GM19240 (cell line): ENCODE results near the gene EFCAB7.

Experiments
- DNase-seq: peaks from one replicate; pipeline ENCODE4 v3.0.0; 2011; ENCODE audit warnings: low spot score; ENCODE audit not compliant: insufficient read length

EFCAB7 gene, protein sequence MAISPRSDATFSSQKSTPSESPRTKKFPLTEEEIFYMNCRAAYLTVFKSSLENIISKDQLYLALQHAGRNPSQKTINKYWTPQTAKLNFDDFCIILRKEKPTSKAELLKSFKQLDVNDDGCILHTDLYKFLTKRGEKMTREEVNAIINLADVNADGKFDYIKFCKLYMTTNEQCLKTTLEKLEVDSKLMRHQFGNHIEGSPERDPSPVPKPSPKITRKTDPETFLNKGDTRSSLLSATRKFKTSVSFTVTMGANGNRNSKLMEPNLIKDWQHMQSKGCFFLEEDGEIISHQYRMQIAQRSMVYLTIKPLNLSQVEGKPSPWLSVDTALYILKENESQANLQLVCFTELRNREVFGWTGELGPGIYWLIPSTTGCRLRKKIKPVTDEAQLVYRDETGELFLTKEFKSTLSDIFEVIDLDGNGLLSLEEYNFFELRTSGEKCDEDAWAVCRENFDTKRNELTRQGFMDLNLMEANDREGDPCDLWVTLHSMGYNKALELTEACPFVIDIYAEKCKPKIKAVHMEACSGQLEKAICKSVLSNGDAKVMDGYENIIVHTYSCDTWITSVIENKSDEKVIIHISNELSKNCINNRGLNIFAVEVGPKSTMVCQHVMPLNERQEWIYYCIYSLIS

DNA sequence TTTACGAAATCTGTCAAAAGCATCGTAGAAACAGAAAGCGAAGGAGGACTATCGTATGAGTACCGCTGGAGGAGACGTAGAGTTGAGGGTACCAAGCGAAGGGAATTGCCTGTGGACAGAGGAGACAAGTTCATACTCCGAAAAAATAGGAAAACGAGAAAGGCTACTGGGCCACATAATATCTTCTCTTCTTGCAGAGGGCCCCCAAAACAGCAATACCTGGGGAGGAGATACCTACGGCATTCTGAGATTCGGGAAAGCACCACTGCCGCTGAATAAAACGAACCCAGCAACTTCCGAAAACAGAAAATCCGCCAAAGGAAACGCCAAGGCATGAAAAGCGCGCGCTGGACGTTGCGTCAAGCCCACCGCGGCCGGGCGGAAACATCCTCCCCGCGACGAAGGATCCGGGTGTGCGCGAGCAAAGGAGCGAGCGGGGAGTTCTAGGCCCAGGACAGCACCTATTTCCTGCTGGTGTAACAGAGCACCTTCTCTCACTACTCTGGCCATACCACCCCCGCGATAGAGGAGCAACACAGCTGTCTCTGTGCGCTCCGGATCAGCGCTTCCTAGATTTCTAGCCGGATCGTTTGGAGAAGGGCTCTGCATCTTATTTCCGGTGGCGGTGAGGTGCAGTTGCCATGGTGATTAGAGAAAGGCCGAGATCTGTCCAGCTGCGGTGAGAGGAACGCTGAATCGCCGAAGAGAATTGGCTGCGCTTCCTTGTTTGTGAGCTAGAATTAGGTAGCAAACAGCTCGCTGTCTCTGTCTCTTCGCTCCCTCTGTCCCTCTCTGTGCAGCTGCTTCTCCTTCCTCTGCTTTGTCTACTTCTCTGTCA is at the start of gene EFCAB7, which contains the start of gene ITGB3BP:
TSS of gene EFCAB7 (plus strand) at position 635 of the 838 bp plus-strand sequence. CDS start 2,048 bp downstream, outside the sequence.
TSS of gene ITGB3BP (minus strand) at position 335 of the 838 bp plus-strand sequence. CDS start at position 243, 92 bp downstream.
- DNase-seq = peak; percentile 41

DNA sequence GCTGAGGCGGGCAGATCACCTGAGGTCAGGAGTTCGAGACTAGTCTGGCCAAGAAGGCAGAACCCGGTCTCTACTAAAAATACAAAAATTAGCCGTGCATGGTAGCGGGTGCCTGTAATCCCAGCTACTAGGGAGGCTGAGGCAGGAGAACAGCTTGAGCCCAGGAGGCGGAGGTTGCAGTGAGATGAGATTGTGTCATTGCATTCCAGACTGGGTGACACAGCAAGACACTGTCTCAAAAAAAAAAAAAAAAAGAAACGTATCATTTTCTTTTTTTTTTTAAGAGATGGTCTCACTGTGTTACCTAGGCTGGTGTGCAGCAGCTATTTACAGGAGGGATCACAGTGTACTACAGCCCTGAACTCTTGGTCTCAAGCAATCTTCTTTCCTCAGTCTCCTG is 47.6 kb upstream of the EFCAB7 start:
- DNase-seq = no peak

DNA sequence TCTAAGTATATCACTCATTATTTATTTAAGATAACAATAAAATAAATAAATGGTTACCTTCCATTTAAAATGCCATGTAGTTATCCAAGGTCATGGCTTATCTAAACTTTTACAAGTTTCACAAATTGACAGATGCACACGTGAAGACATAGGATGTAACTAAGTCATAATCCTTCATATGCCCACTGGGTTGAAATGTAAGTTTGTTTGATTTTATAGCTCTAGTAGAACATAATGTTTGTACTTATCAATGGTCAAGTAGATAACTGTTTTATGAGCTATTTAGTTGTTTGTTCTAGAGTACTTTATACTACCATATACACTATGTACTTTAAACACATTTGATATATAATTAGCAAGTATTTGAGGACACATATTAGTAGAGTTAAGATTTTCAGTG is 43.3 kb upstream of the EFCAB7 start:
- DNase-seq = no peak

DNA sequence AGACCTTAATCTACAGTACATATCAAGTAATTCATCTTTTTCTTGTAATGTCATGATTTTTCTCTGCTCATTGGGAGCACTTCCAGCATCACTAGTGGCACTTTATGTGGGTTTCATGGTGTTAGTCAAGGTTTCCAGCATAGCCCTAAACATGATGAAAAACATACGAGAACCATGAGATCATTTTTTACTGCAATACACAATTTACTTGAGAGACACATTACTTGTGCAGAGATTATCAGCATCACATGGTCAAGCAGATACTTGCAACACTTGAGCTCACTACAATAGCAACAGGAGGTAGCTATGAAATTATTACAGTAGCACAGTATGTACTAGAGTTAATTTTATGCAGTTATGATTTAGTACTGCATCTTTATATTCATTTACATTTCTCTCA is 36.7 kb upstream of the EFCAB7 start:
- DNase-seq = no peak

DNA sequence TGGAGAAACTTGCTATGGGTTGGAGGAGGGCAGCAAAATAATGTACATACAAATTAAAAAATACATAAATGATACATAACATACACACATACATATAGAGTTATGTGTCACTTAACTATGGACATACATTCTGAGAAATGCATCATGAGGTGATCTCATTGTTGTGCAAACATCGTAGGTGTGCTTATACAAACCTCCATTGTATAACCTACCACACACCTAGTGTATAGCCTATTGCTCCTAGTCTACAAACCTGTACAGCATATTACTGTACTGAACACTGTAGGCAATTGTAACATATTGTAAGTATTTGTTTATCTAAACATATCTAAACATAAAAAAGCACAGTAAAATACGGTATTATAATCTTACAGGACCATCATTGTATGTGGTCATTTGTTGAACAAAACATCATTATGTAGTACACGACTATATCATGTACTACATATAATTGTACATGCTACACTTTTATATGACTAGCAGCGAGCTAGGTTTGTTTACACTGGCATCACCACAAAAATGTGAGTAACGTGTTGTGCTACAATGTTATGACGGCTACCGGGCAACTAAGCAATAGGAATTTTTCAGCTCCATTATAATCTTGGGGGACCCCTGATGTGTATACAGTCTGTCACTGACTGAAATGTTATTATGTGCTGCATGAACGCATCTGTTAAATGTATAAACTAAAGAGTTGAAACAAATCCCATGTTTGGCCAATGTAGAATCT is 35.8 kb upstream of the EFCAB7 start:
- no peak for DNase-seq

DNA sequence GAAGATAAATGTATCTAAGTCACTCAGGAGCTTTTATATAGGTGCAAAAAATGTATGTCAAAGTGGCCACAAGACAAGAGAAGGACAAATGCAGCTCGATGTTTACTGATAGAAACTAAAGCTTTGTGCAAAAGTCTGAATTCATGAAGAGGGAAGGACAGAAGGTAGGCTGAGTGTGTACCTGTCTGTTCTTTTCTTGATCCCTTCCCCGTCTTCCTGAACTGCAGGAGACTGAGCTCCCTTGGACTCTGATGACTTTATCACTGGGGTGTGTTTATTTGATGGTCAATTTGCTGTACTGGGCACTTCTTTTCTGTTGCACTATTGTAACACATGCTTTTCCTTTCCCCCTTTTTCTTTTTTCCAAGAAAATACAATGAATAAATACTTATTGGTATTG is 25.7 kb upstream of the EFCAB7 start:
- no peak for DNase-seq

DNA sequence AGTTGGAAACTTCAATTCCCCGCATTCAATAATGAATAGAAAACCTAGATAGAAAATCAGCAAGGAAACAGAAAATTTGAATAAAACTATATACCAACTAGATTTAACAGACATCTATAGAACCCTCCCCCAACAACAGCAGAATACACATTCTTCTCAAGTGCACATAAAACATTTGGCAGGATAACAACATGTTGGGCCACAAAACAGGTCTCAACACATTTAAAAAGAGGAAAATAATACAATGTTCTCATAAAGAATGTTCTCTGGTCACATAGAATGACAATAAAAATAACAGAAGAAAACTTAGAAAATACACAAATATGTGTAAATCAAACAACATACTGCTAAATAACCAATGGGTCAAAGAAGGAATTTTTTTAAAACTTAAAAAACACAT is 25.2 kb upstream of the EFCAB7 start:
- DNase-seq = no peak

DNA sequence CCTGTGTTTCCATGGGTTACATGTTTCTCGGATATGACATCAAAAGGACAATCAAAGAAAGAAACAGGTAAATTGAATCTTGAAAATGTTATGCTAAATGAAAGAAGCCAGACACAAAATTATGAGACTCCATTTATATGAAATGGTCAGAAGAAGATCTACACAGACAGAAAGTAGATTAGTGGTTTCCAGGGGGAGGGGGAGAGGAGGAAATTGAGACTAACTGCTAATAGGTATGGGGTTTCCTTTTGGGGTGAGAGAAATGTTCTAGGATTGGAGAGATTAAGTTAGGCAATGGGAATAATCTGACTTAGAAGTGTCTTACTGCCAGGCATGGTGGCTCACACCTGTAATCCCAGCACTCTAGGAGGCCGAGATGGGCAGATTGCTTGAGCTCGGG is 22.1 kb upstream of the EFCAB7 start:
- no peak for DNase-seq

DNA sequence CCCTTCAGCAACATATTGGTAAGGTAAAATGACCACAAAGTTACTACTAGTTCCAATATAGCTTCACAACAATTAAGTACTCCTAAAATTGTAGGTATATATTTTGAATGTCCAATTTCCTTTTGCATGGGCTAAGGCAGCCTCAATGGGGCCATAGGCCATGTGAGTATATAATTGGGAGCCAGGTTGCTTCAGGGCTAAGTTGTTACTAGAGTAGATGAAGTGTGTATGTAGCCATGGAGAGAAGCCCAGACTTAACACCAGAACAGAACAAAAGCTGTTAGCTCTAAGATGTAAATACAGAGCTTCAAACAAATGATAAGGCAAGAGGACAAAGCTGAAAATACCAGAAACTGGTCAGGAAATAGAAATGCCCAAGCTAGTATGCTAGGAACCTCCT is 16.5 kb upstream of the EFCAB7 start:
- DNase-seq = no peak

DNA sequence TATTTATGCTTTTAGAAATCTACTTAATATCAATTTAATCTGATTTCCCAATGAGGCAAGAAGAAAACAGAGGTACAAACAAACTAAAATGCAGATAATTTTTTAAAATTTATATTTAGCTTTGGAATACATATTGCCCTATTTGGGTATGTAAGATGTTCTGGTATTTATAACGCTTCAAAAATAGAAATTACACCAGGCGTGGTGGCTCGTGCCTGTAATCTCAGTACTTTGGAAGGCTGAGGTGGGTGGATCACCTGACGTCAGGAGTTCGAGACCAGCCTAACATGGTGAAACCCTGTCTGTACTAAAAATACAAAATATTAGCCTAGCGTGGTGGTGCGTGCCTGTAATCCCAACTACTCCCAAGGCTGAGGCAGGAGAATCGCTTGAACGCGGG is 13.6 kb upstream of the EFCAB7 start:
- no peak for DNase-seq

DNA sequence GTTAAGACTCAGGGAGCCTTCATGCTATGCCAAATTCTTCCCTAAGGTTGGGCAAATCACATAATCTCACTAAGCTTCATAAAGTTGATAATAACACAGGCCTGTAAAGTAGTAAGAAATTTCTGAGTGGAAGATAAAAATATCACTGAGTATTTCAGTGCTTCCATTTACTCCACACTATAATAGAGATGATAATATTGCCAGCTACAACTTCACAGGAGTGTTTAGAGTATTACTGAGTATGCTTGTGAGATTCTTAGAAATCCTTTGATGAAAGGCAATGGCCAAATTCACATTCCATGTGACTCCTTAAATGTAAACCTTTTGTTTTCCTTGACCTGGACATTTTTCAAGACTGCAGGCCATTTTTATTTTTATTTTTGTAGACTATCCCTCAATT is 10.7 kb upstream of the EFCAB7 start:
- no peak for DNase-seq

DNA sequence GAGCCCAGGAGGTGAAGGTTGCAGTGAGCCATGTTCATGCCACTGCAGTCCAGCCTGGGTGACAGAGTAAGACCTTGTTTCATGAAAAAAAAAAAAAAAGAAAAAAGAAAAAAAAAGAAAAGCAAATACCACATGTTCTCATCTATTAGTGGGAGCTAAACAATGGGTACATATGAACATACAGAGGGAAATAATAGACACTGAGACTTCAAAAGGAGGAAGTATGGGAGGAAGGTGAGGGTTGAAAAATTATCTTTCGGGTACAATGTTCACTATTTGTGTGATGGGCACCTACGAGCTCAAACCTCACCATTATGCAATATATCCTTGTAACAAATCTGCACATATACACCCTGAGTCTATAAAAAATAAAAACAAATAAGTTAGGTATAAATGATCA is 6.7 kb upstream of the EFCAB7 start:
- DNase-seq = no peak

DNA sequence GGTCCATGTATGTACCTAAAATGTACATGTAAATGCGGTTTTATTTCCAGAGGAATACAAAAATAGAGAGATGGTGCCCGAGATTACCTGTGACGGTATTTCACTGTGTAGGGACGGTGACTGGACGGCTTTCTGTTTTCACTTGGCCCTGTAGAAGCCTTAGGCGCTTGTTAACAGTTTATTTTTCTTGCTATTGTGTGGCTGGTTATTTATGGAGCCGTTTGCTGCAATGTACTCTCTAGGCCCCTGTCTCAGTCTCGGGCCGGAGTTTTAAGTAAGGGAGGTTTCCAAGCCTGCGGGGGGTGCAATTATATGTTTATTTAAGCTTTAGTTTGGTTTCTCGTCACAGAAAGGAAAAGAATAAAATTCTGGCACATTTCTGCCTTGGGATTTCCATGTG is 413 bp downstream of the EFCAB7 start:
- no peak for DNase-seq

DNA sequence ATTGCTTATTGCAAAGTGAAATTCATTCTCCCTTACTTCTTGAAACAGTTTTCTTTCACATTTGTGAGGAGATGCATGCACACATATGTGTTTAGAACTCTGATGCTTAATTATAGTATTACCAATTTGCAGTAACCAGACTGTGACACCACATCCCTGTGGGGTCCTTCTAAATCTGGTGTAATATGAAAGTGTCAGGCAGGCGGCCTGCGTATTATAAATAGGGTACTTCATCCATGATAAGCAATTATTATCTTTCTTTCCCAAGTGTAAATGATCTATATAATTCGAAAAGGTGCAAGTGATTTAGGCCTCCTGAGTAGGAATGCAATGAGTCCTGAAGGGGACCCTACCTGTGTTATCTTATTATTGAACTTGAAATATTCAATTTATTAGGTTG is 876 bp downstream of the EFCAB7 start:
- no peak for DNase-seq

DNA sequence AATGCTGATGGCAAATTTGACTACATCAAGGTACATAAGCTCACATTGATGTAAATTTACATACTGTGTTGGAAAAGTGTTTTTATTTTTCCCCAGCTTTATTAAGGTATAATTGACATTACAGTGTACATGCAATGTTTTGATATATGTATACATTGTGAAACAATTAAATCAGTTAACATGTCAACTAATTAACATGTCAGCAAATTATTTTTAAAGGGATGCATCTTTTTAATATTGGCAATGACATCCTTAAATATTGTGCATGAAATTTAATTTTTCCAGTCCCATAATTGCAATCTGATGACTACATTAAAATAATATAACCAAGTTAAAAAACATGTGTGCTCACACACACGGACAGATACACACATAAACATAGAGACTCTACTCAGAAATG is 9.4 kb downstream of the EFCAB7 start:
- no peak for DNase-seq

DNA sequence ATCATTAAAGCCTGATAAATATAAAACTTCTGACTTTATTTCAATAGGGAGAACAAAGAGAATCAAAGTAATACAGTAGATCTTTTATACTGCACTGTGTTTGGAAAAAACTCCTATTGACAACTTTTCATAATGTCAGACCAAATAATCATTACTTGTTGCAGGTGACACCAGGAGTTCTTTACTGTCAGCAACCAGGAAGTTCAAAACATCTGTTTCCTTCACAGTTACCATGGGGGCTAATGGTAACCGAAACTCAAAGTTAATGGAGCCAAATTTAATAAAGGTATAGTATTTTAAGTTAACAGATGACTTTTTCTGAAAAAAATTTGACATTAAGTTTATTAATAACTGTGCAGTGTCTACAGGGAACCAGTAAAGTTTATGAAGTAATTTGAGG is 10.6 kb downstream of the EFCAB7 start:
- DNase-seq = no peak

DNA sequence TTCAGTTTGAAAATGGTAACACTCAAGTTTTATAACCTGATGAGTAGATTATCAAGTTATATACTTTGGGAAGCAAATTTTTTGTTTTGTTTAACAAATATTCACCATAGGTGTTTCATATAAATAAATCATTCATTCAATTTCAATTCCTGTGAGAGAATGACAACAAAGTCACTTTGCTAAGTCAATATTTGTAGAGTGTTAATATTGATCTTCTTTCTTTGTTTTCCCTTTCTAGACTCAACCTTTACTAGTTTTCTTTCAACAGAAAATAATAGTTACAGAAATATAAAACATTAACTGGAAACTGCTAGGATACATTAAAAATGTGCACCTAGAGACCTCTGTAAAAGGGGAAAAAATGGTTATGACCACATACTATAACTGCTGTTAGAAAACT is 11.1 kb downstream of the EFCAB7 start:
- no peak for DNase-seq

DNA sequence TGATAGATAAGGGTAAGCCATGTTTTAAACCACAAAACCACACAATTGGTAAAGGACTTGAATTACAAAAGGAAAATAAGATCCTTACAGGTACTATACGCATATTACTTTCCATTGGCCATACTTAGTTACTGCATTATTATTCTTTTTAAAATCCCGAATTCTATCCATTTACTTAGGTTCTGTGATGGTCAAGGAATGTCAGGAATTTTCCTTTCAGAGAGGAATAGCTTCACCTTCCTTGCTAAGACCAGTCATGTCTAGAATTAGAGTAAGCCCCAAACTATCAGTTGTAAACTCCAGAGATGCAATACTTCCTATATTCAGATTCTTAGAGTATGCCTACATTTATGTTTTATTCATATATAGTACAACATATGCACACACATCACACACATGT is 13.7 kb downstream of the EFCAB7 start:
- DNase-seq = no peak

DNA sequence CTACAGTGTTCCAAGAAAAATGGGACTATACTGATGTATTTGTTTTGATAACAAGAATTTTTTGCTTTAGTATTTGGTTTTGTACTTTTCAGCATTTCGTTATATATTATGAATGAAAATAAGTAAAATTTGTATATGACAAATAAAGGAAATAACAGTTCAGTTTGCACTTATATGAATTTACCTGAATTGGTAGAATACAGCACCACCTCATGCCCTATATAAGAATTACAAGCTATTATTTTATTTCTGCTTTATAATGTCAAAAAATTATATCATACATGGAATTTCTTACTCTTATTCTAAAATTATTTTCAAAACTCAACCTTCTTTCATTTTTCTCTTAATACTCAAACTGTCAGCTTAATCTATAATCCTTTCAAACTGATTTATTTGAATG is 14.6 kb downstream of the EFCAB7 start:
- DNase-seq = no peak

DNA sequence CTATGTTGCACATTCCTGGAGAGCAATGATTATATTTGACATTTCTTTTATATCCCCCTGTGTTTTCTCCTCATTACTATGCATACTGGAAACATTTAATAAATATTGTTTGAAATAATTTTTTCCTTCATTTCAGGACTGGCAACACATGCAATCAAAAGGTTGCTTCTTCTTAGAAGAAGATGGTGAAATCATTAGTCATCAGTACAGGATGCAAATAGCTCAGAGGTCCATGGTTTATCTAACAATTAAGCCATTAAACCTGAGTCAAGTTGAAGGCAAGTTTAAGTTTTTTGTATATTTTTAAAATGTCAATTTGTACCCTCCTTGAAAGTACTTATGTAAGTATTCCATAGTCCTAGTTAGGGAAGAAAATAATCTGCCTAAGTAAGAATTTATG is 22.5 kb downstream of the EFCAB7 start:
- no peak for DNase-seq

DNA sequence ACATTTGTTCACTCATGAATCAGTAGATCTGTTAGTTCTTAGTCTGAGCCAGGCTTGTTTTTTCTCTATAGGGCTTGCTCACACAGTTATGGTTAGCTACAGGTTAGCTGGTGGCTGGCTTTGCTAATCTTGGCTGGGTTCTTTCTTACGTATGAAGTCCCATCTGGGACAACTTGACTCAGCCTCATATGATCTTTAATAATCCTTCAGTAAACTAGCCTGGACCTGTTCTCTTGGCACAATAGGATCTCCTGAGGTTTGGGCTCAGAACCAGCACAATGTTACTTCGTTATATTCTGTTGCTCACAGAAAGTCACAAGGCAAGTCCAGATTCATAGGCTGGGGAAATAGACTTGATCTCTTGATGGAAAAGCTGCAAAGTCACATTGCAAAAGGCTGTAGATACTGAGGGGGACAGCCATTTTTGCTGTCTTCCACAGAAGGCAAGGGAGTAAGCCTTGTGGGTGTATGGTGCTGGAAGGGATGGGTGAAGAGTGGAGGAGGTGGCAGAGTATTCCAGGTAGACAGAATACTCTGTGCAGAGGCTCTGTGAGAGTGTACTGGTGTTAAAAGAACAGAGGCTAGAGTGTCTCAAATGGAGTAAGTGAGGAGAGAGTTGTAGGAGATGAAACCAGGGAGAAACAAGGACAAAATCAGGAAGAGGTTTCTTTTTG is 24.4 kb downstream of the EFCAB7 start:
- no peak for DNase-seq
